SKM-1 (cell line): ENCODE data around the gene PDZD7.

ENCODE experiments used
- DNase-seq: peaks from one replicate; lab custom pipeline; 2025; ENCODE audit not compliant: unreplicated experiment; lab: John Stamatoyannopoulos, UW

PDZD7 gene

DNA sequence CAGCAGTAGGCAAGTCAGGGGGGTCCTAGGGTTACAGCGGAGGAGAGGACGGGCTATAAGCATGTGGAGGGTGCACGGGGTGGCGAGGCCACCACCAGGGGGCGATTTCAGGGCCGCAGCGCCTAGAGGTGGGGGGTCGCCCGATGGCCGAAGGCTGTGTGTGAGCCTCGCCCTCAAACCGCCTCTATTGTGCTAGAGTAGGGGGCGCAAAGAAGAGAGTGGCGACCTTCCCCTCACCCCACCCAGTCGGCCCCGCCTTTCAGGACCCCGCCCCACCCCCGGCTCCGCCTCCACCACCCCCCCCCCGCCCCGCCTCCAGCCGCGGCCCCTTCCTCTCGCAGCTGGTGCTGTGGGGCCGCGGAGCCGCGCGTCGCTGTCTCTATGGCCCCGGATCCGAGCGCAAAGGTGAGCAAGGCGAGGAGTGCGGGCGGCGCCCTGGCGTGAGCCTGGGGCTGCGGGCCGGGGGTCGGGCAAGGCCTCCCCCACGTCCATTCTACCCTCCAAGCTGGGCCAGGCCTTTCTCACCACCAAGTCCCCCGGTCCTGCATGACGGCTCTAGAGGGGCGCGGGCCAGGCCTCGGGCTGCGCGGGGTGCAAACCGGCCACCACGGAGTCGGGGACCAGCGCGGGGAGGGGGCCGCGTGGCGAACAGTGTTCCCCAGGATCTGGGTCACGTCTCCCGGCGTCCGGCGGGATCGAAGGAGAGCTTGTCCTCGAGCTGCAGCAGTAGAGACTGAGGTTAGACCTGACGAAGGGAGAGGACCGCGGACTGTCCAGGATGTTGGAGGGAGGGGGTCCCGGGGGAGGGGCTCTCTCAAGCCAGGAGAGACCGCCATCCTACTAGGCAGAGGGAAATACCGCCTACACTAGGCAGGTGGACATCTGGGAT lies 61.5 kb downstream of the PDZD7 start, which contains the start of gene SEMA4G:
Gene SEMA4G, plus strand, starts transcription at position 318 of the 889 bp plus-strand sequence. CDS start 3,409 bp downstream, outside the sequence.
- no peak for DNase-seq

DNA sequence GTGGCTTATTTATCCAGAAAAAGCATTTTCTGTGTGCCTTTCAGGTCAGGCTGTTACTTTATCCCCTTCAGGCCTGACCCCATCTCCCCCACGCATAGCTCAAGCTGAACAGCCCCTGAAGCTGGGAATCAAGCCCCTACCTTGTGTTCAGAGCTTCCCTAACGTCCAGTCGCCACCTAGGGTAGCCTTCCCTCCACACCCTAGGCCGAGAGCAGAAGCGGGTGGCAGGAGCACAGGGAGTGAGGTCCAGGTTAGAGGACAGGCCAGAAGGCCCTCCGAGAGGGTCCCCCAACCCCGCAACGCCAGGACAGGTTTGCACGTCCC lies 62.1 kb downstream of the PDZD7 start:
- no peak for DNase-seq

DNA sequence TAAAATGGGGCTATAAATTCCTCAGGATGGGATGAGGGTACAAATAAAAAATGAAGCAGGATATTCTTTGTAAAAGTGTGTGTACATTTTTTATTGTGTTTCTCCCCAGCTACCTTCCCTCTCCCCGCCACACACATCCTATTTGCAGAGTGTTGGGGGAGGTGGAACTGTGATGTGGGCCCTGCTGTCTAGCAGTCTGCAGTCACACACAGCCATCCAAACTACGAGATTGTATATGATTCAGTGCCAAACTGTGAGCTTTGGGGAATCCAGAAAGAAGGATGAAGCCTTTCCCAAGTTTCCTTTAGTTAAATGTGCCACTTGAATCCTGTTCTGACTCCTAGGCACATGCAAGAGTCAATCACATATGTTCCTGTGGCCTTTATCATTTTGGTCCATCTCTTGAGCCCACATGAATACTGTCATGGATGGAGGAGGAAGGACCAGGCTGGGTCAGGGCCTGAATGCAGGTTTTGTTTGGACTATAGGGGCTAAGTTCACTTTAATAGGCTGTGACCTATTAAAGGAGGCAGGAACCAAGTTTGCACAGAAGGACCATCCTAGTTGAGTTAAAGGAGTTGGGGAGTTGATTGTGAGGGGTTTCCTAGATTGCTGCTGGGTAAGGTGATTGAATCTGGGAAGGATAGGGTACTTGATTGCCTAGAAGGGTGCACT lies 62.7 kb downstream of the PDZD7 start:
- DNase-seq, result no peak

DNA sequence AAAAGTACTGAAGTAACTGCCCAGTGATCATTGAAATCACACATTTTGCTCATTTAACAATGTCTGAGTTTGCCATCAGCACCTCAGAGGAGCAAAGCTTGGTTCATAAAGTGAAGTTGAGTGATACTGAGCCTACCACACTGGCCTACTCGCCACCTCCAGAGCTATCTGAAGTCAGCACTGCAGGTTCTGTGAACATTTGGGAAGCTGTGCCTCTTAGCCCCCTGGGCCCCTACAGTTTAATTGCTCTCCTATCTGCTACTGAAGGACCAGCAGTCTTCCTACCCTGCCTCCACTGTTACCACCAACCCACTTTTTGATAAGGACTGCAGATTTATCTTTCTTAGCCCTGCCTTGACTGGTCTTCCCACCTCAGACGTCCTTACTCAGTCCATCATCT lies 63.6 kb downstream of the PDZD7 start:
- DNase-seq, result no peak

DNA sequence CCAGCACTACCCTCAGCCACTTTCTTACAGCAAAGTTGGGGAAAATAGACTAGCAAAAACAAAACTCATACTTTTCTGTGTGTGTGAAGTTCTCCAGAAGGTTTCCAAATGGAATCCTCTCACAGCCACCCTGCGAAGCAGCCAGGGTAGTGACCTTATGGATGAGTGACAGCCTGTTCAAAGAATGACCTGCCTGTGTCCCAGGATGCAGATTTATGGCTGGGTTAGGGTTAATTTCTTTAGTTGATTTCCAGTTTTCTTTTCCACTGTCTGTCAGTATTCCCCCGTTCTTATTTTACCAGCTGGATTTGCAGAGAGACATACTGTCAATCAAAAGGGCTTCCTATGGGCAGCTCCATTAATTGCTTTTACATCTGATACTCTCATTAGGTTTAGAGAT lies 64.0 kb downstream of the PDZD7 start:
- no peak for DNase-seq

DNA sequence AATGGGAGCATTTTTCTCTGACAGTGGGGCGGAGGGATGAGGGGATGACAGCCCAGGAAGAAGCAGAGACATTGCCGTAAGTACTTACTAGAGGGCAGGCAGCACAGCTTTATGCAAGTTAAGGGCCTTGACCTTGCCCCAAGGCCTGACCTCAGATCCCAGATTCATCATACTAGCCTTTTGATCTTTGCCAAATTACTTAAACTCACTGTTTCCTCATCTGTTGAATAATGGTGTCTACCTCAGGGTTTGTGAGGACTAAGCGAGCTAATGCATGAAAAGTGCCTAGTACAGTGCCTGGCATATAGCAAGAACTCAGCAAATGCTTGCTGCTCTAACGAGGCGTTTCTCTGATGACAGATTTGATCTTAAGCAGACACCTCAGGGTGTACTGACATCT lies 65.1 kb downstream of the PDZD7 start:
- no peak for DNase-seq

DNA sequence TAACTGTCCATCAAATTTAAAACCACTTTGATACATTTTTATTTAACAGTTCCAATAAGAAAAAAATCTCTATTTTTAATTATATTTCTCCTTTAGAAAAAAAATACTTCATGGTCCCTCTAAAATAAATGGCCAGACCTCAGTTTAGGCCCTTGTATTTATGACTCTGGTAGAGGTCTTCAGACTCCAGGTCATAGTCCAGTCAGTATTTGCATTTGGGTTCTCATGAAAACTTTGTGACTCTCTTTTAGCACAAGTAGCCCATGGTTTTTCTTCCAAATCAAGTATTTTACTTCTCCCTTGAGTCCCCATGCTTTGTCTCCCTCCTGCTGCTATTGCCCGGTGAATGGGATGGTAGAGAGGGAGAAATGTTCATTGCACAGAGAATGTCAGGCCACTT lies 67.1 kb downstream of the PDZD7 start:
- no peak for DNase-seq

DNA sequence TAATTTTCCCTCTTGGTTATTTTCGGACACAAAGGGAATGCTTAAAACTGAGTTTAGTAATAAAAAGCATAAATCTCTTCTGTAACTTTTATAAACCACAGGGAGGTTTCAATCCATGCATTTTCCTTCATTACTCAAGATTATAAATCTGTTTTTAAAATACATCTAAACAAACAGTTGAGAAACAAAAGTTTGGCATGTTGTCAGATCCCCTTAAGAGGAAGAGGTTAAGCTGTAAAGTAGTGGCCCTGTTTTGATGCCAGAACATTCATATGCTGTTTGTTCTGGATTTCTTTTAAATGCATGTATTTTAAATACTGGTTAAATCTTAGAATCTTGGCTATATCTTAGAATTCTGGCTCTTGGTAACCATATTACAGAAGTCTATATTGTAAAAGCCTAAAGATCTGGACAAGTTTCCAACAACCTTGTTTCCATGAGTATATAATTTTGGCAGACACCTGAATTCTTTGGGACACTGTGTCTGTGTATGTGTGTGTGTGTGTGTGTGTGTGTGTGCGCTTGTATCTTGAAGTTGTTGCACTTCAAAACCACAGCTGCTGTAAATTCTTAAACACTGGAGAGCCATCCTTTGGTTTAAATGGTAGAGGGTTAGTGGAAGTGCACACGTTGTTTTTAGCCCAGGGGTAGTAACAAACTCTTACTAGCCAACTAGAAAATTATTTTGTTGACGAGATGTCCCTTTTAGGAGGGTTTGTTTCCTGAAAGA lies 68.4 kb downstream of the PDZD7 start:
- DNase-seq, result no peak

DNA sequence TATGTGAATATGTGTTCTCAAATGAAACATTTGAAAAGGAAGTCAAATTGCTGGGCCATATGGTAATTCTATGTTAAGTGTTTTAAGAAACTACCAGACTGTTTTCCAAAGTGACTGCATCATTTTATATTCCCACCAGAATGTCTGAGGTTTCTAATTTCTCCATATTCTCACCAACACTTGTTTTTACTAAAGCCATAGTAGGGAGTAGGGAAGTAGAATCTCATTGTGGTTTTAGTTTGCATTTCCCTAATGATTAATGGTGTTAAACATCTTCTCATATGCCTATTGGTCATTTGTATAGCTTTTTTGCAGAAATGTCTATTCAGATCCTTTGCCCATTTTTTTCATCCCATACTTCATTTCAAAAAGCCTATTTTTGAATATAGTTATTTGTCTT lies 70.7 kb downstream of the PDZD7 start:
- DNase-seq, result no peak
